Measurements from ENCODE around the gene CDCA5.

The CDCA5 gene

DNA sequence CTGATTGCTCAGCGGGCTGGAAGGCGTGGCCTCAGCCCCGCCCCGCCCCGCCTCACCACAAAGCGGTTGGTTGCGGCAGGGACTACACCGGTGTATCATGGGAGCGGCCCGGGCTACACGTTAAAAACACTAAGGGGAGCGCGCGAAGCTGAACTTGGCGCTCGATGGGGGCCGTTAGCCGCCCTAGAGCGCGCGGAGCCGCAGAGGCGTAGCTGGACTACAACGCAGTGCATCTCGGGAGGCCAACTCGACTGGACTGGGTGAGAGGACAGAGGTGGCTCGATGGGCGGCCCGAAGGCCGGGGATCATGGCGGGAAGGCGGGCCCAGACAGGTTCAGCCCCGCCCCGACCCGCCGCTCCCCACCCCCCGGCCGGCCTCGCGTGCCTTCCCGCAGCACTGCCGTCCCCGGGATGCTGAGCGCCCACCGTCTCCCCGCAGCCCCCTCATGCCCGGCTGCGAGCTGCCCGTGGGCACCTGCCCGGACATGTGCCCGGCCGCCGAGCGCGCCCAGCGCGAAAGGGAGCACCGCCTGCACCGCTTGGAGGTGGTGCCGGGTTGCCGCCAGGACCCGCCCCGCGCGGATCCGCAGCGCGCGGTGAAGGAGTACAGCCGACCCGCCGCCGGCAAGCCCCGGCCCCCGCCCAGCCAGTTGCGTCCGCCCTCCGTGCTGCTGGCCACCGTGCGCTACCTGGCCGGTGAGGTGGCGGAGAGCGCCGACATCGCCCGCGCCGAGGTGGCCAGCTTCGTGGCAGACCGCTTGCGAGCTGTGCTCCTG, 42.8 kb downstream of the CDCA5 start, which contains the start of gene SAC3D1:
Gene SAC3D1, plus strand, starts transcription at position 364 of the 776 bp plus-strand sequence. Its CDS starts 83 bp downstream, at position 447.
- H3K27me3 ChIP-seq (ENCODE audit: insufficient read depth, low read length, poor library complexity, severe bottlenecking) = no peaks in the 10 kb centered on the region
- TF ChIP-seq EZH2phosphoT487 (IDR thresholded peaks at IDR 0.05; ENCODE audit: borderline replicate concordance) = no peak
- TF ChIP-seq, protein P1, sequence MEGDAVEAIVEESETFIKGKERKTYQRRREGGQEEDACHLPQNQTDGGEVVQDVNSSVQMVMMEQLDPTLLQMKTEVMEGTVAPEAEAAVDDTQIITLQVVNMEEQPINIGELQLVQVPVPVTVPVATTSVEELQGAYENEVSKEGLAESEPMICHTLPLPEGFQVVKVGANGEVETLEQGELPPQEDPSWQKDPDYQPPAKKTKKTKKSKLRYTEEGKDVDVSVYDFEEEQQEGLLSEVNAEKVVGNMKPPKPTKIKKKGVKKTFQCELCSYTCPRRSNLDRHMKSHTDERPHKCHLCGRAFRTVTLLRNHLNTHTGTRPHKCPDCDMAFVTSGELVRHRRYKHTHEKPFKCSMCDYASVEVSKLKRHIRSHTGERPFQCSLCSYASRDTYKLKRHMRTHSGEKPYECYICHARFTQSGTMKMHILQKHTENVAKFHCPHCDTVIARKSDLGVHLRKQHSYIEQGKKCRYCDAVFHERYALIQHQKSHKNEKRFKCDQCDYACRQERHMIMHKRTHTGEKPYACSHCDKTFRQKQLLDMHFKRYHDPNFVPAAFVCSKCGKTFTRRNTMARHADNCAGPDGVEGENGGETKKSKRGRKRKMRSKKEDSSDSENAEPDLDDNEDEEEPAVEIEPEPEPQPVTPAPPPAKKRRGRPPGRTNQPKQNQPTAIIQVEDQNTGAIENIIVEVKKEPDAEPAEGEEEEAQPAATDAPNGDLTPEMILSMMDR (conservative IDR thresholded peaks at IDR 0.05; ENCODE audit: low read length) = no peak
- no peaks in the 10 kb centered on the region; the same call in 1 of the 2 replicates for H3K36me3 ChIP-seq (ENCODE audit: insufficient read depth, low read length)
- peaks cover 39% of the 10 kb centered on the region for H3K79me2 ChIP-seq (ENCODE audit: insufficient read depth, low read length)
- H3K4me3 ChIP-seq (ENCODE audit: low read length, poor library complexity, severe bottlenecking) = peak within 1 kb of the TSS; percentile 82
- H3K9me3 ChIP-seq (ENCODE audit: insufficient read depth, low read depth, low read length) = no peaks in the 10 kb centered on the region
- H3F3A ChIP-seq (ENCODE audit: low read depth) = peaks cover 6% of the 10 kb centered on the region; the same call in 1 of the 2 replicates
- H2AFZ ChIP-seq (ENCODE audit: low read length) = peak within 1 kb of the TSS; percentile 82
- peak within 1 kb of the TSS; percentile 81 for H3K9ac ChIP-seq (ENCODE audit: low read depth, low read length, poor library complexity, severe bottlenecking)
- H4K20me1 ChIP-seq (ENCODE audit: insufficient read depth, low read length, poor library complexity, severe bottlenecking) = peaks cover 14% of the 10 kb centered on the region
- peaks cover 30% of the 10 kb centered on the region for H3K4me1 ChIP-seq (ENCODE audit: insufficient read depth, low read length, poor library complexity, severe bottlenecking)
- no peaks in the 10 kb centered on the region for H3K9me2 ChIP-seq (replicated peaks; ENCODE audit: low read depth, low read length)
- peak within 1 kb of the TSS; percentile 77 for H3K4me2 ChIP-seq (ENCODE audit: low read depth, low read length, poor library complexity, severe bottlenecking)

DNA sequence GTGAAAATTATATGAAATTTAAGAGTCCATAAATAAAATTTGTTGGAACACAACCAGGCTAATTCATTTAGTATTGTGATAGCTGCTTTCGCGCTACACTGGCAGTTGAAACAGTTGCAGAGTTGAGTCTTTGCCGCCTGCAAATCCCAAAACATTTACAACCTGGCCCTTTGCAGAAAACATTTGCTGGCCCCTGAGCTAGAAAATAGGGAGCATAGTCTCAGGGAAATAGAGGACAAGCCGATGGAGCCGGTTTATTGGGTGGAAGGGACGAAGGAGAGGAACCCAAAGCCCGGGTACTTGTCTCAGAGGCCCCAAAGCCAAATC, 43.4 kb downstream of the CDCA5 start:
- Histone ChIP-seq H2AFZ (ENCODE audit: low read length) (peak overlapping the region; percentile 82), H3K36me3 (ENCODE audit: insufficient read depth, low read length) (no peaks in the 10 kb centered on the region; the same call in 1 of the 2 replicates), H3K27me3 (ENCODE audit: insufficient read depth, low read length, poor library complexity, severe bottlenecking) (no peaks in the 10 kb centered on the region), H3K79me2 (ENCODE audit: insufficient read depth, low read length) (peaks cover 39% of the 10 kb centered on the region), H3K4me3 (ENCODE audit: low read length, poor library complexity, severe bottlenecking) (peak overlapping the region; percentile 82), H4K20me1 (ENCODE audit: insufficient read depth, low read length, poor library complexity, severe bottlenecking) (peaks cover 14% of the 10 kb centered on the region), H3K9me3 (ENCODE audit: insufficient read depth, low read depth, low read length) (no peaks in the 10 kb centered on the region), H3K4me1 (ENCODE audit: insufficient read depth, low read length, poor library complexity, severe bottlenecking) (peaks cover 30% of the 10 kb centered on the region), H3F3A (ENCODE audit: low read depth) (peaks cover 6% of the 10 kb centered on the region; the same call in 1 of the 2 replicates), H3K9ac (ENCODE audit: low read depth, low read length, poor library complexity, severe bottlenecking) (peak overlapping the region; percentile 81), H3K9me2 (replicated peaks; ENCODE audit: low read depth, low read length) (no peaks in the 10 kb centered on the region), H3K4me2 (ENCODE audit: low read depth, low read length, poor library complexity, severe bottlenecking) (peak overlapping the region; percentile 77)
- TF ChIP-seq, protein P1 (conservative IDR thresholded peaks at IDR 0.05; ENCODE audit: low read length) = no peak
- TF ChIP-seq EZH2phosphoT487 (IDR thresholded peaks at IDR 0.05; ENCODE audit: borderline replicate concordance) = no peak

DNA sequence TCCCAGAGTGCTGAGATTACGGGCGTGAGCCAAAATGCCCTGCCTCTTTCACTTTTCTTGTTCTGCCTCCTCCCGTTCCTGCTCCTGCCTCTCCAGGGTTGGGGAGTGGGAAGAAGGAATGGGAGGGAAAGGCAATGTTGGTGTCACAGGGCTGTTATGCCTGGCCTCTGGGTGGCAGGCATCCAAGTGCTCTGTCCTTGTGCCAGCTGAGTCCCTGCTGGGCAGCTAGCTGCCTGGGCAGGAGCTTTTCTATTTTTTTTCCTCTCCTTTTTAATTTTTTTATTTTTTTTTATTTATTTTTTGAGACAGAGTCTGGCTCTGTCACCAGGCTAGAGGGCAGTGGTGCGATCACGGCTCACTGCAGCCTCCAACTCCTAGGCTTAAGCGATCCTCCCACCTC, 46.9 kb downstream of the CDCA5 start:
- no peaks in the 10 kb centered on the region; the same call in 1 of the 2 replicates for H3K36me3 ChIP-seq (ENCODE audit: insufficient read depth, low read length)
- H3K4me2 ChIP-seq (ENCODE audit: low read depth, low read length, poor library complexity, severe bottlenecking) = no peak overlapping the region

More for the DNA sequence above, 46.9 kb downstream of the CDCA5 start:
- Histone ChIP-seq H4K20me1 (ENCODE audit: insufficient read depth, low read length, poor library complexity, severe bottlenecking) (no peaks in the 10 kb centered on the region), H3K4me1 (ENCODE audit: insufficient read depth, low read length, poor library complexity, severe bottlenecking) (peaks cover 7% of the 10 kb centered on the region), H3K4me3 (ENCODE audit: low read length, poor library complexity, severe bottlenecking) (no peak overlapping the region), H3K27me3 (ENCODE audit: insufficient read depth, low read length, poor library complexity, severe bottlenecking) (no peaks in the 10 kb centered on the region), H3K9me2 (replicated peaks; ENCODE audit: low read depth, low read length) (no peaks in the 10 kb centered on the region), H2AFZ (ENCODE audit: low read length) (no peak overlapping the region), H3K79me2 (ENCODE audit: insufficient read depth, low read length) (peaks cover 7% of the 10 kb centered on the region), H3K9ac (ENCODE audit: low read depth, low read length, poor library complexity, severe bottlenecking) (no peak overlapping the region), H3K9me3 (ENCODE audit: insufficient read depth, low read depth, low read length) (no peaks in the 10 kb centered on the region), H3F3A (ENCODE audit: low read depth) (peaks cover 6% of the 10 kb centered on the region; the same call in 1 of the 2 replicates)
- TF ChIP-seq EZH2phosphoT487 (IDR thresholded peaks at IDR 0.05; ENCODE audit: borderline replicate concordance) = no peak
- TF ChIP-seq, protein P1 (conservative IDR thresholded peaks at IDR 0.05; ENCODE audit: low read length) = no peak

Data from Loucy (cell line).